C4-2B (cell line): ENCODE results near the gene AGBL3.
A peak's percentile ranks its signal among the peaks of the same experiment; 100 is the strongest.

ENCODE experiments used
- H3K27ac ChIP-seq: fragments of 450-650 bp; 2 replicates; pipeline ENCODE4 v1.5.1; 2017
- ZFX ChIP-seq: fragments of 450-650 bp; IDR thresholded peaks from 2 replicates; pipeline ENCODE4 v1.6.1; 2017
- TF ChIP-seq, protein P1 (sequence below): fragments of 450-650 bp; conservative IDR thresholded peaks from 2 replicates; pipeline ENCODE4 v1.5.1; 2017; ENCODE audit warnings: mild to moderate bottlenecking

Gene AGBL3

GRCh38 chr7:135175931-135176330 lies 189.6 kb downstream of the AGBL3 start:
- H3K27ac ChIP-seq = no peak overlapping the region; the same call in 1 of the 2 replicates
- no peak for TF ChIP-seq ZFX
- TF ChIP-seq, protein P1, sequence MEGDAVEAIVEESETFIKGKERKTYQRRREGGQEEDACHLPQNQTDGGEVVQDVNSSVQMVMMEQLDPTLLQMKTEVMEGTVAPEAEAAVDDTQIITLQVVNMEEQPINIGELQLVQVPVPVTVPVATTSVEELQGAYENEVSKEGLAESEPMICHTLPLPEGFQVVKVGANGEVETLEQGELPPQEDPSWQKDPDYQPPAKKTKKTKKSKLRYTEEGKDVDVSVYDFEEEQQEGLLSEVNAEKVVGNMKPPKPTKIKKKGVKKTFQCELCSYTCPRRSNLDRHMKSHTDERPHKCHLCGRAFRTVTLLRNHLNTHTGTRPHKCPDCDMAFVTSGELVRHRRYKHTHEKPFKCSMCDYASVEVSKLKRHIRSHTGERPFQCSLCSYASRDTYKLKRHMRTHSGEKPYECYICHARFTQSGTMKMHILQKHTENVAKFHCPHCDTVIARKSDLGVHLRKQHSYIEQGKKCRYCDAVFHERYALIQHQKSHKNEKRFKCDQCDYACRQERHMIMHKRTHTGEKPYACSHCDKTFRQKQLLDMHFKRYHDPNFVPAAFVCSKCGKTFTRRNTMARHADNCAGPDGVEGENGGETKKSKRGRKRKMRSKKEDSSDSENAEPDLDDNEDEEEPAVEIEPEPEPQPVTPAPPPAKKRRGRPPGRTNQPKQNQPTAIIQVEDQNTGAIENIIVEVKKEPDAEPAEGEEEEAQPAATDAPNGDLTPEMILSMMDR = no peak

GRCh38 chr7:135177028-135177696 lies 190.9 kb downstream of the AGBL3 start:
- peak overlapping the region; percentile 5; the same call in 1 of the 2 replicates for H3K27ac ChIP-seq

DNA sequence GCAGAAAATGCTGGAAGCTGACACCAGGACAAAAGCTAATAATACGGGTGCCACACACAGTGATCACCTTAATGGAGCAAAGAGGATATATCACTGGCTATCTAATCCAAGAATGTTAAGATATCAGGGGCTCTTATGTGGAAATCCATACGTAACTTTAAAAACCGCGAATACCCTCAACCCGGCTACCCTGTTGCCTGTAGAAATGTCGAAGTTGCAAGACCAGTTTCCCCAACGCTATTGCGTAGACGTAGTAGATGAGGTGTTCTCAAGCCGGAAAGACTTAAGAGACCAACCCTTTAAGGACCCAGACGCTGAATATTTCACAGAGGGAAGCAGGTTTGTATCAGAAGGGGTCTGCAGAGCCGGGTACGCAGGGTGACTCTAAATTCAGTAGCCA lies 192.1 kb downstream of the AGBL3 start:
- no peak for TF ChIP-seq ZFX
- TF ChIP-seq, protein P1 = no peak
- H3K27ac ChIP-seq = no peak overlapping the region

More at GRCh38 chr7:135177028-135177696, 190.9 kb downstream of the AGBL3 start:
- no peak for TF ChIP-seq ZFX
- TF ChIP-seq, protein P1 = no peak

GRCh38 chr7:135179321-135179925 lies 193.1 kb downstream of the AGBL3 start:
- TF ChIP-seq ZFX = no peak
- TF ChIP-seq, protein P1 = no peak
- no peak overlapping the region for H3K27ac ChIP-seq

- no peak for TF ChIP-seq ZFX
- TF ChIP-seq, protein P1 = no peak
- H3K27ac ChIP-seq = no peak overlapping the region
Measured at GRCh38 chr7:135180122-135180521, 193.8 kb downstream of the AGBL3 start.

GRCh38 chr7:135181261-135181928 lies 195.1 kb downstream of the AGBL3 start:
- TF ChIP-seq, protein P1 = no peak
- TF ChIP-seq ZFX = no peak
- no peak overlapping the region for H3K27ac ChIP-seq
